Fibroblast of skin of back (primary cell): ENCODE measurements around the gene ADRM1.

ENCODE experiments used
- DNase-seq: peaks from one replicate; pipeline ENCODE4 v3.0.0-alpha.2; 2013

The ADRM1 gene

GRCh38 chr20:62344782-62345181 lies 42.0 kb downstream of the ADRM1 start:
- DNase-seq: no peak

- no peak for DNase-seq
Measured at GRCh38 chr20:62345681-62346370, 43.0 kb downstream of the ADRM1 start.

GRCh38 chr20:62346398-62347150 lies 43.8 kb downstream of the ADRM1 start:
- DNase-seq: no peak

- DNase-seq: no peak
Measured at GRCh38 chr20:62347151-62347404, 44.3 kb downstream of the ADRM1 start.

GRCh38 chr20:62347445-62347844 lies 44.6 kb downstream of the ADRM1 start:
- no peak for DNase-seq

GRCh38 chr20:62348604-62349003 lies 45.8 kb downstream of the ADRM1 start:
- DNase-seq: no peak

GRCh38 chr20:62349556-62350097 lies 46.8 kb downstream of the ADRM1 start:
- no peak for DNase-seq

- DNase-seq: no peak
Measured at GRCh38 chr20:62350098-62350628, 47.4 kb downstream of the ADRM1 start.

GRCh38 chr20:62350629-62351422 lies 48.0 kb downstream of the ADRM1 start:
- no peak for DNase-seq

GRCh38 chr20:62351469-62352401 lies 48.9 kb downstream of the ADRM1 start:
- no peak for DNase-seq

GRCh38 chr20:62352402-62353288 lies 49.8 kb downstream of the ADRM1 start:
- no peak for DNase-seq

GRCh38 chr20:62353289-62354030 lies 50.7 kb downstream of the ADRM1 start:
- no peak for DNase-seq

GRCh38 chr20:62354031-62354808 lies 51.4 kb downstream of the ADRM1 start:
- no peak for DNase-seq

- DNase-seq: no peak
Measured at GRCh38 chr20:62354811-62355341, 52.1 kb downstream of the ADRM1 start.

GRCh38 chr20:62355516-62355877 lies 52.7 kb downstream of the ADRM1 start:
- DNase-seq: peak; percentile 72

- DNase-seq: peak; percentile 91
Measured at GRCh38 chr20:62355878-62356588, 53.2 kb downstream of the ADRM1 start.

GRCh38 chr20:62356589-62357186 lies 53.9 kb downstream of the ADRM1 start:
- no peak for DNase-seq

- DNase-seq: peak; percentile 83
Measured at GRCh38 chr20:62357187-62357667, 54.4 kb downstream of the ADRM1 start.
